ENCODE results near the gene UCHL1.

- TF ChIP-seq REST (IDR thresholded peaks at IDR 0.05; ENCODE audit: insufficient read depth in 1 of 2, low read depth in 2 of 2, low read length in 2 of 2), result no peak
- no peak for TF ChIP-seq POLR2AphosphoS5 (IDR thresholded peaks at IDR 0.05; ENCODE audit: low read depth, low read length)
Measured at GRCh38 chr4:41232856-41233255, 23.9 kb upstream of the UCHL1 start.

Data from PFSK-1 (cell line).